ENCODE results near the gene MLLT6.

Gene MLLT6

DNA sequence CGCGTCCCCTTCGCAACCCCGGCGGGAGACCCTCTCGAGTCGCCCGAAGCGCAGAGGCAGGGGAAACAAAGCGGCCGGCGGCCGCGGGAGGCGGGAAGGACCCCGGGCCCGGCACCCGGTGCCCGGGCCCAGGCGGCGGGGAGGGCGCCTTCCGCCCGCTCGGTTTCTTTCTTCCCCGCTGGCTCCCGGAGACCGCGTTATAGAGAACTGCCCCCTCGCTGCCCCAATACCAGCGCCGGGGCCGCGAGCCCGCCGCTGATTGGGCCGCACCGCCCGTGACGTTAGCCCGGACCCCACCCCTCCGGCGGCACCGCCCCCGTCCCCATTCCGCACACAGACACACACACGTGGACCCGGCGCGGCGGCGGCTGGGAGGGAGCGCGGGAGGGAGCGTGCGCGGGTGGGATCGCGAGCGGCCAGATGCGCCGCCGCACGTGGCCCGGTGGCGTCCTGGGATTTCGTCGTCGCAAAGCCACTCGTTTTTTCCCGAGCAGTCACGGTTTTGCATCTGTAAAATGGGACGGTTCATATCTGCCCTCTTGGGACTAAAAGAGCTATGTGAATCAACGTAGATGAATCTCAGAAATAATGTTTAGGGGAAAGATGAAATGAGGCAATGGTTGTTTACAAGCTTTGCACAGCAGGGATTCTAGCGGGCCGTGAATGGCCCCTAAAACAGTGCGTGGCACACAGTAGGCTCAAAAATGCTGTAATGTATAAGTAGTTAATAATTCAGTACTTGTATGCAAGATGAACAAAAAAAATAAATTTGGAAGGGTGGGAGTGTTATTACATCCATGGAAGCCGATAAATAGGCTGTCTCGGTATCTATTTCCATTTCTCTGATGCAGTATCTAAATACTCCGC, 30.1 kb upstream of the MLLT6 start, which contains the start of gene EPOP:
Gene EPOP (minus strand): TSS at position 209 of the 867 bp plus-strand sequence. CDS start 462 bp downstream, outside the sequence.
- peak; percentile 65 for DNase-seq (ENCODE audit: low spot score)

DNA sequence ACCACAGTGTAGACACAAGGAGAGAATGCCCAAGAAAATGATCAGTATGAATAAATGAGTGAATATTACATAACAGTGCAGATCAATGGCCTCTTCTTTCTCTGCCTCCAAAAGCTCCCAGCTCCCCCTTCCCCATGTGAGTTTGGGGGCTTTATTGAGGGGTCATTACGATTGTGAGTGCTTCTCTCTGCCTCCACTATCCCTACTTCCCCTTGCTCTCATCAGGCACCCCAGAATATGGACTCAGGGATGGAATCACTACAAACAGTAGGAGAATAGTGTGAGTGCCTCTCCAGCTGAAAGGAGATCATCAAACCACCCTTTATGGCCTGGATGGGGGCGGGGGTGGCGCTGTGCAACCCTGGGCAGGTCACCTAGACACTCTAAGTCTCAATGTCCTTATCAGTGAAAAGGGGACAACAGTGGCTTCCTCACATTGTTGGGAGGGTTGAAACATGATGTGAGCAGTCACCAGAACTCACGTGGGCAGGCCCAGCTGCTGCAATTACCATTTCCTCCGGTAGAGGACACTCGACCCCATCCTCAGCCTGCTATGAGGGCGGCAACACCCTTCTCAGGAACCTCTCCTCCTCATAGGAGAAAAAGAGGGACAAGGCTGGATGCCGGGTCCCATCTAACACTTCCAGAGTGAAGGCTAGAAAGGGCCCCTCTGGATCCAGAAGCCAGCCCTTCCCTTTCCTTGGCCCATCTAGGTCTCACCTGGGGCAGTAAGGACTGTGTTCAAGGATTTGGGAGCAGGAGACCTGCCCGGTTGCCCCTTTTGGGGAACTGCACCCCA, 28.2 kb upstream of the MLLT6 start:
- peak; percentile 86 for DNase-seq (ENCODE audit: low spot score)

DNA sequence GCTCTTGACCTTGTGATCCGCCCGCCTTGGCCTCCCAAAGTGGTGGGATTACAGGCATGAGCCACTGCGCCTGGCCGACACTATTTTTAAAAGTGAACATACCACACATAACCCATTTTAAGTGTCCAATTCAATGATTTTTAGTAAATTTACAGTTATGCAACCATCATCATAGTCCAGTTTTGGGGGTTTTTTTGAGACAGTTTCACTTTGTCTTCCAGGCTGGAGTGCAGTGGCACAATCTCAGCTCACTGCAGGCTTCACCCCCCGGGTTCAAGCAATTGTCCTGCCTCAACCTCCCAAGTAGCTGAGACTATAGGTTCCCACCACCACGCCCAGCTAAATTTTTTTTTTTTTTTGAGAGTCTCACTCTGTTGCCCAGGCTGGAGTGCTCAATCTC, 27.3 kb upstream of the MLLT6 start:
- no peak for DNase-seq (ENCODE audit: low spot score)

DNA sequence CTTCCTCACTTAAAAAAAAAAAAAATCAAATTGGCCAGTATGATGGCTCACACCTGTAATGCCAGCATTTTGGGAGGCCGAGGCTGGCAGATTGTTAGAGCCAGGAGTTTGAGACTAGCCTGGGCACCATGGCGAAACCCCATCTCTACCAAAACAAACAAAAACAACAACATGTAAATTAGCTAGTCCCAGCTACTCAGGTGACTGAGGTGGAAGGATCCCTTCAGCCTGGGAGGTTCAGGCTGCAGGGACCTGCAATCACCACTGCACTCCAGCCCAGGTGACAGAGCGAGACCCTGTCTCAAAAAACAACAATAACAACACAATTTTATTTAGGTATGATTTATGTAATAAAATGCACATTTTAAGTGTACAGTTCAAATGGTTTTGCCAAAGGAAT, 24.0 kb upstream of the MLLT6 start:
- no peak for DNase-seq (ENCODE audit: low spot score)

DNA sequence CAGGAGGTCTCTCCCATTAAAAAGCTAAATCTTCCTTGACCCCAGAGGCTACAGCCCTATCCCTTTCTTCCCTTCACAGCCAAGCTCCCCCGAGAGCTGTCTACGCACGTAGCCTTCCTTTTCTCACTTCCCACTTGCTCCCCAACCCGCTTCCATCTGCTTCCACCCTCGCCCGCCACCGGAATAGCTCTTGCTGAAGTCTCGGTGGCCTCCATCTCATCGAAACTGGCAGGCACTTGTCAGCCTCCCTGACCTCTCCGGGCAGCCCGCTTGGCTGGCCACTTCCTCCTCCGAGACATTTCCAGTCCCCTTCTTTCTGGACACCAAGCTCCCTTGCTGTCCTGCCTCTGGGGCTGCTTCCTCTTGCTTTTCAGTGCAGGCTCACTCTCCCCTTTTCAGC, 19.6 kb upstream of the MLLT6 start:
- DNase-seq (ENCODE audit: low spot score): peak; percentile 31

DNA sequence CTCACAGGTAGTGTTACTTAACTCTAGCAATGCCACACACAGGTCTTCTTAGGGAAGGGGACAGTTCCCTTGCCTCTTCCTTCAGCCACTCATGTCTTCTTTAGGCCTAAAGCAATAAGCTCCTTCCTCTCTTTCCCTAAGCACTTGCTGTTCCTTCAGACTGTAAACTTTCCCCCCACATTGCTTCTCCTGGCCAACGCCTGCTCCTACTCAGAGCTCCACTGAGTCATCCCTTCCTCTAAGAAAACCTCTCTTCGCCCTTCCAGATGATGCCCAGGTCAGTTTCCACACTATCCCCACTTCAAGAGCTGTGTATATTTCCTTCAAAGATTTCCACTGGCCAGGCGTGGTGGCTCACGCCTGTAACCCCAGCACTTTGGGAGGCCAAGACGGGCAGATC, 17.8 kb upstream of the MLLT6 start:
- no peak for DNase-seq (ENCODE audit: low spot score)

DNA sequence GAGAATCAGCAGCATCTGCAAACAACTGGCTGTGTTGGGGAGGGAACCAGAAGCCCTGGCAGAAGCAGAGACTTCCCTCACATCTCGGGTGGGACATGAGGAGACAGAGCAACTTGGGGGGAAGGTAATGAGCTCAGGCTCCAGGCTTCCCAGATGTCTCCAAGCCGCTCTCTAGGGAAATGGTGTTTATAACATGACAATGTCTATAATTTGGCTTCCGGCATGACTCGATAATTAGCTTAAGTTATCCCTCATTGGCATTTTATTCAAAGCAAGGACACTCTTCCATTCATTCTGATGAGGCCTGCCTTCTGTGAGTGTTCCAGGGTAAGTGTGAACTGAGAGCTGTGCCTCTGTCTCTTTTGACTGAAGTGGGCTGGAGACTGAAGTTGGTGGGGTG, 14.7 kb upstream of the MLLT6 start:
- DNase-seq (ENCODE audit: low spot score): no peak

DNA sequence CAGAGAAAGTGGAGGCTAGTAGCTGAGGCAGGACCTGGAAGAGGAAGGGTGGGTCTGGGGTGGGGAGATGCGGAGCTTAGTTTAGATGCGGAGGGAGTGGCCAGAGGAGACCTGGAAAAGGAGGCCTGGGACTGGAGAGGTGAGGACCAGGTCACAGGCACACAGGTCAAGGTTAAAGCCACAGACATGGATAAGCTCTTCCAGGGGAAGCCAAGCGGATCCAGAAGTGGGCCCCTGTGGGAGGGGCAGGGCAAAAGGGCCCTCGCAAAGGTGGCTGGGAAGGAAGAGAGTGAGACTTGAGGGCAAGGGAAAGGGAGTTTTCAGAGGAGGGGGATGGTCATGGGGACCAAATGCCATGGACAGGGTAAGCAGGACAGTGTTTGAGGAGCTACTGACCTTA, 13.9 kb upstream of the MLLT6 start:
- DNase-seq (ENCODE audit: low spot score): no peak

DNA sequence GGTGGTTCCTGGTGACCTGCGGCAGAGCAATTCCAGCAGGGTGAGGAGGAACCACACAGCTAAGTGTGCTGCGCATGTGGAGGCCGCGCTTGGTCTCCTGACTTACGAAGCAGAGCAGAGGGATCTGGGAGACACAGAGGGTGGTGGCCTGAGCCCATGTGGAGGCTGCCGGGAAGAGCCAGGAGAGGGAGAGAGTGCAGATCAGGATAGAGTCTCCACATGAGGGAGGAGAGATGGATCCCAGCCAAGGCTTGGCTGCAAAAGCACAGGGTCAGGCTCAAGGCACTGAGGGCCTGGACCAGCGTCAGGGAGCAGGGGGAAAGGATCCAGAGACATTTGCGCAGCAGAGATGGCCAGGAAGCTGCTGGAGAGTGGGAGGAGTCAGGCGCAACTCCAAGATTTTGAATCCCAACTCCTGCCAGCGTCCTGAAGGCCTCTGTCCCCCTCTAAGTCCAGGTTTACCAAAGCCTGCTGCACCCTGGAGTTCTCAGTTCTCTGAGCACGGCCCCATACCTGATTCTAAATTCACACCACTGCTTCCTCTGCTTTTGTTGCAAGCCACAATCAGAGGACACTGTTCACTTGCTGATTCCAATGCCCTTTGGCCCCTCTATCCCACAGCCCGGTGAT, 11.3 kb upstream of the MLLT6 start:
- DNase-seq (ENCODE audit: low spot score): peak; percentile 39

DNA sequence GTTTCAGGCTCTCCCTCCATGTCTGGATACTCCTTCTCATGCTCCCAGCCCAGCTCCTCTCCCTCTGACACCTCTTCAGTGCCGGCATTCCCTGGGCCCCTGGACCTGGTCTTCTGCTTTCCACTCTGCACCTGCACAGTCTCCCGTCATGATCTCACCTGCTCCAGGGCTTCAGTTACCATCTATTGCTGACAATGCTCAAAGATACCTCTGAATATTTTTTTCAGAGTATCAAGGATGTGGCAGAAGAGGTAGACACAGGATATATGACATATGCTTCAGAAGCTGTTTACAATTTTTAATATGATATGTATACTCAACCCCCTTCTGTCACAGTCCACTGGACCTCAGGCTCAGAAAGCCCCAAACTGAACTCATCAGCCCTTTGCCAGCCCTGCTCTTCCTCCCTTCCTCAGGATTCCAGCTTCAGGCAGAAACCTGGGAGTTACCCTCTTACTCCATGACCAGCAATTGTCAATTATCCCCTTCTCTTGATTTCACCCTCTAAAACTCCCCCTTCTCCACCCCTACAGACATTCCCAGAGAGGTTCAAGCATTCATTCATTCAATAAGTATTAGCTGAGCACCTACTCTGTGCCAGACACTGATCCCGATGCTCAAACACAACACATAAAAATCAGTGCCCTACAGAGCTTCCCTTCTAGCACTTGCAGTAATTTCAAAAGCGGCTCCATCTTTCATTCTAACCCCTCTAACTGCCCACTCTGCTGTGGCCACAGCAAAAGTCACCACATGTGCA, 7.8 kb upstream of the MLLT6 start:
- DNase-seq (ENCODE audit: low spot score): no peak

DNA sequence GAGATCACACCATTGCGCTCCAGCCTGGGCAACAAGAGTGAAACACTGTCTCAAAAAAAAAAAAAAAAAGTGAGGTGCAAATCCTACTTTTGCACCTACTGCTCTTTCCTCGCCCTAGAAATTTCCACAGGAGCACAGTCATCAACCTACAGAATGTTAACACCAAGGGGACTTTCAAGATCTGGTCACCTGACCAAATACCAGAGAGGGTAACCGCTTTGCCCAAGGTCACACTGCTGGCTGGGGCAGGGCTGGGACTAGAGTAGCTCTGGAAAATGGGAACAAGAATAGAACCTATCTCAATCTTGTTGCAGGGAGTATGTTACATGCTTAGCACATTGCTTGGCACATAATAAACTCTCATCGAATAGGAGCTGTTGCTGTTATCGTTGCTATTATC, 6.3 kb upstream of the MLLT6 start:
- DNase-seq (ENCODE audit: low spot score): no peak

DNA sequence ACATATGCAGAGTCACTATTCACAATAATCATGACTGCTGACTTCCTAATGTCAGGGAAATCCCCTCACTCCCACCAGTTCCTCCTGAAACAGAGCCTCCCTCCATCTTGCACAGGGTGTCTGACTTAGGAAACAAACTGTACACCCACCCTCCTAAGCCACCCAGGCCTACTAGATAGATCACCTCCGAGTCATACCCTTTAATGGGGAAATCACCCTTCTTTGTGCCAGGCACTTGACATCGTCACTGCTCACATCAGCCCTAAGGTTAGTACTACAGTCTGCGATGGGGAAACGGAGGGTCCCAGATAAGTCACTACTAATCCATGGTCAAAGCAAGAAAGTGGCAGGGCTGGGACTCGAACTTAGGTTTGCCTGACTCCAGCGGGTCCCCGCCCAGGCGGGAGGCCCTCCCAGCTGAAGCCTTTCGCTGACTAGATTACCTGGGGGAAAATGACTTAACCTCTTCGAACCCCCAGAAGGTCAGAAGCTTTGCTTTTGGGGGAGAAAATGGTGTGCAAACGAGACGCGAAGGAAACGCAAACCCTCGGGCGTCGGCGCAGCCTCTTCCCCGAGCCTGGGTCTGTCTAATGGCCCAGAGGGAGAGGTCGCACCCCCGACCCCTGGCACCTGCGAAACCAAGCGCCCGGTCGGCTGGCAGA, 3.4 kb upstream of the MLLT6 start:
- DNase-seq (ENCODE audit: low spot score): peak; percentile 48

DNA sequence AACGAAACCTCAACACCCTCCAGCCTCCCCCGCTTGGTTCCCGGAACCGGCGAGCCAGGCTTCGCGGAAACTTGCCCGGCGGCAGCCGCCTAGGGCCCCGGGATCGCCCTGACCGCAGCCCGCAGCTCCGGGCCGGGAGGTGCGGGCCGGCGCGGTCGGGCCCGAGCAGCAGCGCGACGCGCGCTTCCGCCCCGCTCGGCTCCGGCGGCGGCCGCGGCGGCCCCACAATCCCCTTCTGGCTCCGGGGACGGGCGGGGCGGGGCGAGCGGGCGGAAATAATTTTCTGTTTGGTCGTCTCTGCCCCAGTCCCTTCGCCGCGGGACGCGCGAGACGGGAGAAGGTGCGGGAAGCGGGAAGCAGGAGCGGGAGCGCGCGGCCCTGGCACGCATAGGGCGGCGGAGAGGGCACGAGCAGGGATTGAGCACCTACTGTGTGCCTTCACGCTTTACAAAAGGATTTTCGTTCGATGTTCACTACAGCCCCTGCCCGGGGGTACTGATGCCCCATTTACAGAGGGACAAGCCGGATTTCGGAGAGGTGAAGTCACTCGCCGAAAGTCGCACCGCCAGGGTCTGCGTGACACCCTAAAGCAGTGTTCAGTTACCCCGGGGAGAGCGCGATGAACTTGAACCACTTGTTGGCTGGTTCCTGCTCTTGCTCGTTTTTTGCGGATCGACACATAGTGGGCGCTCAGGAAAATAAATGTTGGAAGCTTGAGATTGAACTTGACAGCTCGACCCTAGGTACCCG, 2.7 kb upstream of the MLLT6 start:
- peak; percentile 63 for DNase-seq (ENCODE audit: low spot score)

DNA sequence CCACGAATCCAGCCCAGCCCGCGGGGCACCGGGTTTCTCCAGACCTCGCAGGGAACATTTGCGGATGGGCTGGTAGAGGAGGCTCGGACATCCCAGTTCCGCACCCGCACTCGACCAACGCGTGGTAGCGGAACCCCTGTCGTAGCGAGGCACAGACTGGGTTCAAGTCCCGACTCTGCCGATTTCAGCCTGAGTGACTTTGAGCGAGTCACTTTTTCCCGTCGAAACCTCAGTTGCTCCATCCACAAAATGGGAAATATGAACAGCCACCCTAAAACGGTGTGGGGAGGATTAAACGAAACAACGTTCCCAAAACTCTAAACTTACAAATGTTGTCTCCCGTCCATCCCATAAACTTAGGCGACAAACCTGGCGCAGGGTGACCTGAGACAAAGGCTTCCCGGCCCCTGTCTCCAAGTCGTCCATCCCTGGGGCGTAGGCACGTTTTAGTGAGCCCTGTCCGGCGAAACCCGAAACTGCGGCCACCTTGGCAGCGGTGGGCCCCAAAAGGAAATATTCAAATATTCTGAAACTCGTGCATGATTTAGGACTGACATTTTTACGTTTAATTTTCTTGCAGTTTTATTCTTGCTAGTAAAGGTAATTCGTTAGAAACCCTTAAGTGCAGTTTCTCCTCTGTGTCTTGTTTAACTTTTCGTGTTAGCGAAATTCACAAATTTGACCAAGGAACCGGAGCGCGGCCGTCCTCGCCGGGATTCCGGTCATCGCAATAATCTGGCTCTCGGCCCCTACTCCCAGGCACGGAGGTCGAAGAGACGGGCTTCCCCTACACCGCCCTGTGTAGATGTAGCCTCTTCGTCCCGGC, 1.9 kb upstream of the MLLT6 start:
- DNase-seq (ENCODE audit: low spot score): no peak

DNA sequence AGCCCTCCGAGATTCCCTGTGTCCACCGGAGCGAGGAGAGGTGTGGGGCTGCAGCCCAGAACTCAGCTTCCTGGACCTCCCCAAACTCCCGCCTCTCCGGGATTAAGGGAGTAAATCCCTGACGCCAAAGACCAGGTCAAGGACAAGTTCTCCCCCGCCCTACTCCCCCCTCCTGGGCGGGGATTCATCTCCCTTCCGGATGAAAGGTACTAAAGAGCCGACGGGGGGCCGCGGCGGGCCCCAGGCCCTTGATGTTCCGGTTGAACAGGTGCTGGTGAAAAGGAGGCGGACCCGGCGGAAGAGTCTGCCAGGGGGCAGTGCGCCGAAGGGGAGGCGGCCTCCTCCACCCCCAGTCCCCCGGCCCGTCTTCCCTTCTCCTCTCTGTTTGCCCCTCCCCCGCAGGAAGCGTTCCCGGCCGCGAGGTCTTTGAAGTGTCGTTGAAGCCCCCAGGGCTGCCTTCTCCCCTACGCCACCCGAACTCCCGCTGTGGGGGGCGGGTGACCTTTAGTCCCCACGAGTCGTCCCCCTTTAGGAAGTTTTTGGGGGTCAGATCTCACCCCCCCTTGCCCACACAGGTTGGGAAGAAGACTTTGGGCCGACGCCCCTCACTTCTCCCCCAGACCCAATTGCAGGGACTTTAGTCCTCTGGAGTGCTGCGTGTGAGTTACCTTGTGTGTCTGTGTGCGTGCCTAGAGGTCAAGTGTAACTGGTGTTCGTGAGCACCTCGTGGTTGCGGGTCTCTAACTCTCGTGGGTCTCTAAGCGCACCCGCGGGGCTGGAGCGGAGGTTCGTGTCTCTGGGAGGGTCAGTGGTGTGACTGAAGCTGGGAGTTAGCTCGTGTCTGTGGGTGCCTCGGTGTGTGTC, 1.1 kb upstream of the MLLT6 start:
- DNase-seq (ENCODE audit: low spot score): peak; percentile 37

DNA sequence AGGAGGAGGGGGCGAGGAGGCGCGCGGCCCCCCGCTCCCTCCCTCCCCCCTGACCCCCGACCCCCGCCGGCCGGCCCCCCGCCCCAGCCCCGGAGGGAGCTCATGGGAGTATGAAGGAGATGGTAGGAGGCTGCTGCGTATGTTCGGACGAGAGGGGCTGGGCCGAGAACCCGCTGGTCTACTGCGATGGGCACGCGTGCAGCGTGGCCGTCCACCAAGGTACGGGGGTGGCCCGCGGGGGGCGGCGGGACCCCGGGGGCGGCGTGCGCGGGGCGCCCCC, 390 bp downstream of the MLLT6 start:
- DNase-seq (ENCODE audit: low spot score): no peak

DNA sequence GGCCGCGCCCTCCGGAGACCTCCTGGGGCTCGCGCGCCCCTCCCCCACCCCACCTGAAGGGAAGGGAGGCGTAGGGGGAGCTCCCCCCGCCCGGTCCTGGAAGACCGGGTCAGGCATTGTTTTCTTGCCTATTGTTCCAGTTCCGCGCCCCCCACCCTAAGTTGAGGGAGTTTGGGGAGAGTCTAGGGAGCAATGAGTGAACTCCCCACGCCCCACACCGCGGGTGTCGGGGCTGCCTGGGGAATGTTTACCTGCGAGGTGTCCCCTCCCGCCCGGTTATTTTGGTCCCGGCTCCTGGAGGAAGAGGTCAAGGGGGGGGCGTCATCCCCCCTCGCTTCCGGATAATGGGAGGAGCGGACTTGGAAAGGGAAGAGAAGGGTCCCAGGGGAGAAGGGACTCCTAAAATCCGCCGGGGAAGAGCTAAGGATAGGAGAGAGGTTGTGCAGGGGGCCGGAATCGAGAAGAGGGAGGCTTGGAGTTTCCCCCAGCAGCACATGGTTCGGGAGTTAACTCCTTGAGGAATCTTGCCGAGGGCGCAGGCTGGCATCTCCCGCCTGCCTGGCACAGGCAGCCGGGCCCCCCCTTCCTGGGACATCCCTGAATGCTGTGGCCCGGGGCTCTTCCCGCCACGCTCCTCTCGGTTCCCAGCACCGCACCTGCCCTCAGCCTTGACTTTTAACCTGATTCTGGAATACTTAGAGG, 881 bp downstream of the MLLT6 start:
- DNase-seq (ENCODE audit: low spot score): peak; percentile 32

DNA sequence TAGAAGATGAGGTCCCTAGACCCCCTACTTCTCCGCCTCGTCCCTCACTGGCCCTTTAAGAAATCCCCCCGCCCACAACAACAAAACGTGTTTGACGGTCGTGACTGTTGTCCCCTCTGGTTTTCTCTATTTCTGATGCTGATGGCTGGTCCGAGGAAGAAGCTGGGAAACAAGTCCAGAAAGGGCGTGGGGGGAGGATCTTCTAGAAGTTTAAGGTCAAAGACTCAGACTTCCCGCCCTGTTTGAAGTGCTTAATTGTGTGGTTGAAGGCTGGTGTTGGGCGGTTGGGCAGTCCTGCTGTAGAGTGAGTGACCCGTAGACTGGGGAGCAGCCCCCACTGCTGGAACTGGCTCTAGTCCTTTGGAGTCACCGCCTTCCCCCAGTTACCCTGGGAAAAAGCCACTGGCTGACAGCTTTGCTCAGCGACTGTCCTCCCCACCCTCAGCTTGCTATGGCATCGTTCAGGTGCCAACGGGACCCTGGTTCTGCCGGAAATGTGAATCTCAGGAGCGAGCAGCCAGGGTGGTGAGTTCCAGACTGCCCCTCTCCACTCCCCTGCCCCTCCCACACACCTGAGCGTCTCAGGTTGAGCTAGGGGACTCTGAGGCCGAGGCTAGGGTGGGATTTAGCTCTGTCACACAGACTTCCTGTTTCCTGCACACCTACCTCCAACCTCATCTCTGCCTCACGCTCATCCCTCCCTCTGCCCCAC, 1.6 kb downstream of the MLLT6 start:
- DNase-seq (ENCODE audit: low spot score): peak; percentile 40

Data from pons (tissue), 1 donor.